Body of pancreas (tissue), 4 donors: ENCODE results near the gene SCN3A.

Source experiments
- CTCF ChIP-seq, 7 experiments: fragments of 450-650 bp in 4 of 7; fragments of 200-600 bp in 3 of 7; sonication (generic) in 3 of 7; IDR thresholded peaks; one replicate each; pipeline ENCODE4 v1.5.1; 2016 to 2019; ENCODE audit warnings: antibody characterized with exemption in 7 of 7
- POLR2A ChIP-seq, 3 donors: fragments of 450-650 bp; IDR thresholded peaks; one replicate each; pipeline ENCODE4 v1.6.1; 2016; ENCODE audit warnings: antibody characterized with exemption in 3 of 3, mild to moderate bottlenecking in 2 of 3

GRCh38 chr2:165238295-165238694, 34.4 kb upstream of the SCN3A start:
- TF ChIP-seq CTCF (IDR thresholded peaks at IDR 0.05) (no peak), POLR2A (IDR thresholded peaks at IDR 0.05) (no peak)
